ENCODE results near the gene SOCS4.
"Not testable (repeated sequence)": the region's sequence is repeated elsewhere in the genome, so short reads cannot be mapped to it uniquely, and the experiment has no call there.

SOCS4 gene

GRCh38 chr14:55071870-55072640 is 45.0 kb downstream of the SOCS4 start:
- Histone ChIP-seq H3K4me1 (ENCODE audit: control insufficient read depth, insufficient read depth, low read length) (no peaks in the 10 kb centered on the region), H3K4me3 (ENCODE audit: low read depth, low read length) (no peak overlapping the region), H3K36me3 (ENCODE audit: control insufficient read depth, insufficient read depth, low read length) (no peaks in the 10 kb centered on the region), H3K9me3 (ENCODE audit: control insufficient read depth, insufficient read depth, low read length) (no peaks in the 10 kb centered on the region), H3K27me3 (ENCODE audit: control insufficient read depth, insufficient read depth, low read length) (no peaks in the 10 kb centered on the region), H3K9ac (ENCODE audit: low read depth, low read length) (no peak overlapping the region)

- no peak overlapping the region for H3K9ac ChIP-seq (ENCODE audit: low read depth, low read length)
- H3K27me3 ChIP-seq (ENCODE audit: control insufficient read depth, insufficient read depth, low read length) = no peaks in the 10 kb centered on the region
- no peak overlapping the region for H3K4me3 ChIP-seq (ENCODE audit: low read depth, low read length)
Measured at GRCh38 chr14:55073856-55074255, 46.8 kb downstream of the SOCS4 start.

DNA sequence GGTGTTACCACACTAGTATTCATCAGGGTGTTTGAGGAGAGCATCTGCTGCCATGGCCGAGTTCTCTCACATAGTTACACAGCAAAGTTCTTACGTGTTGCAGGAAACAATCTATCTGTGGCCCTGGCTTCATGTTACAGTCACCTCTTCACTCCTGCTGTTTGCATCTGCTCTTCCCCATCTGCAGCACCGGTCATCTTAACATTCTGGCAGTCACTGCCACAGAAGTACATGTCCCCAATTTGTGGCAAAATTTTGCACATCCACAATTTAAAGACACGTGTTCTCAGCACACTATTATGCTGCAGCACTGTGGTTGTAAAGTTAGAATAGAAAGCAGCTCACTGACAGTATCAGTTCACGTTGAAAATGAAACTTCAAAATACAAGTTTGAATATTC is 47.6 kb downstream of the SOCS4 start:
- Histone ChIP-seq H3K27me3 (ENCODE audit: control insufficient read depth, insufficient read depth, low read length) (no peaks in the 10 kb centered on the region), H3K36me3 (ENCODE audit: control insufficient read depth, insufficient read depth, low read length) (no peaks in the 10 kb centered on the region), H3K9me3 (ENCODE audit: control insufficient read depth, insufficient read depth, low read length) (no peaks in the 10 kb centered on the region), H3K9ac (ENCODE audit: low read depth, low read length) (no peak overlapping the region), H3K4me3 (ENCODE audit: low read depth, low read length) (no peak overlapping the region), H3K4me1 (ENCODE audit: control insufficient read depth, insufficient read depth, low read length) (no peaks in the 10 kb centered on the region)

More at GRCh38 chr14:55073856-55074255, 46.8 kb downstream of the SOCS4 start:
- H3K9me3 ChIP-seq (ENCODE audit: control insufficient read depth, insufficient read depth, low read length) = no peaks in the 10 kb centered on the region
- no peaks in the 10 kb centered on the region for H3K4me1 ChIP-seq (ENCODE audit: control insufficient read depth, insufficient read depth, low read length)
- no peaks in the 10 kb centered on the region for H3K36me3 ChIP-seq (ENCODE audit: control insufficient read depth, insufficient read depth, low read length)

- no peak overlapping the region for H3K9ac ChIP-seq (ENCODE audit: low read depth, low read length)
- no peaks in the 10 kb centered on the region for H3K9me3 ChIP-seq (ENCODE audit: control insufficient read depth, insufficient read depth, low read length)
- H3K36me3 ChIP-seq (ENCODE audit: control insufficient read depth, insufficient read depth, low read length) = no peaks in the 10 kb centered on the region
- H3K4me3 ChIP-seq (ENCODE audit: low read depth, low read length) = no peak overlapping the region
- H3K27me3 ChIP-seq (ENCODE audit: control insufficient read depth, insufficient read depth, low read length) = no peaks in the 10 kb centered on the region
- H3K4me1 ChIP-seq (ENCODE audit: control insufficient read depth, insufficient read depth, low read length) = no peaks in the 10 kb centered on the region
Measured at GRCh38 chr14:55075628-55076175, 48.7 kb downstream of the SOCS4 start.

- Histone ChIP-seq H3K9ac (ENCODE audit: low read depth, low read length) (no peak overlapping the region), H3K9me3 (ENCODE audit: control insufficient read depth, insufficient read depth, low read length) (no peaks in the 10 kb centered on the region), H3K4me1 (ENCODE audit: control insufficient read depth, insufficient read depth, low read length) (no peaks in the 10 kb centered on the region), H3K27me3 (ENCODE audit: control insufficient read depth, insufficient read depth, low read length) (no peaks in the 10 kb centered on the region), H3K36me3 (ENCODE audit: control insufficient read depth, insufficient read depth, low read length) (no peaks in the 10 kb centered on the region), H3K4me3 (ENCODE audit: low read depth, low read length) (no peak overlapping the region)
Measured at GRCh38 chr14:55077170-55078151, 50.4 kb downstream of the SOCS4 start.

DNA sequence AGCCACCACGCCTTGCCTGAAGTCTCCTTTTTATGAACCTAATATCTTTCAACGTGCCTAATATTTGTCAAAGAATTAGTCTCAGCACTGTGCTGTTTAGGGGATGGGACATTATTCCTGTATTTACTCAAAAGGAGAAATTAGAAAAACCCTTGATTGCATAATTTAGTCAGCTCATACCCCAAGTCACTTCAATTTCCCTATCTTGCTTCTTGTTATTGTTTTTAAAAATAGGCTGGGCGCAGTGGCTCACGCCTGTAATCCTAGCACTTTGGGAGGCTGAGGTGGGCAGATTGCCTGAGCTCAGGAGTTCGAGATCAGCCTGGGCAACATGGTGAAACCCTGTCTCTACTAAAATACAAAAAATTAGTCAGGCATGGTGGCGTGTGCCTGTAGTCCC is 52.9 kb downstream of the SOCS4 start:
- not testable (repeated sequence) for H3K4me1 ChIP-seq (ENCODE audit: control insufficient read depth, insufficient read depth, low read length); H3K27me3 ChIP-seq (ENCODE audit: control insufficient read depth, insufficient read depth, low read length); H3K36me3 ChIP-seq (ENCODE audit: control insufficient read depth, insufficient read depth, low read length); H3K4me3 ChIP-seq (ENCODE audit: low read depth, low read length); H3K9me3 ChIP-seq (ENCODE audit: control insufficient read depth, insufficient read depth, low read length); H3K9ac ChIP-seq (ENCODE audit: low read depth, low read length)

DNA sequence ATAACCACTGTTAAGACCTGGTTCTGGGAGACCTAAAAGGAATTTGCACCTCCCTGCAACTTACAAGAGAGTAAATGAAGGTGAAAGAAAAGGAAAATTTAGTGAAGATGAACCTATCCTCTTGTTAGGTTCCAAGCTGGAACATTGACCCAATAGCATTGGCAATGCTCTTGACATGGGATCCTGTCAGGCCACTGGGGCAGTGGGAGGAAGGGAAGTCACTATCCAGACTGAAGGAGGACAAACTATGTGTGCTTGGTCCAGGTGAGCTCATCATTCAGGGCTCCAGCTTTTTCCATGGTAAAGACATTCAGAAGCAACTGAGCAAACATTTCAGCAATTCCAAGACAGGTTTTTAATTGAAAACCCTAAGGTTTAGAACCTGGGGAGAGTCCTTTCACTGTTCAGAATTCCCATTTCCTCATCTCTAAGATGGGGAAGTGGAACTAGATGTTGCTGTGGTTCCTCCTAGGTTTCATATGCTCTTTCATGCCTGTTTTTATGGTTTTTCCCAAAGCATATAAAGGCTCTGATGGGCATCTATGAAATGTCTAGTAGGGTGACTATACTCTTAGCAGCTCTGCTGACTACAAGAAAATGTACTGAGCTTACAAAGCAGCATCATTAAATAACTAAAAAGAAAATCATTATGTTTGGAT is 57.5 kb downstream of the SOCS4 start:
- Histone ChIP-seq H3K4me1 (ENCODE audit: control insufficient read depth, insufficient read depth, low read length) (peaks cover 2% of the 10 kb centered on the region), H3K36me3 (ENCODE audit: control insufficient read depth, insufficient read depth, low read length) (no peaks in the 10 kb centered on the region), H3K9me3 (ENCODE audit: control insufficient read depth, insufficient read depth, low read length) (no peaks in the 10 kb centered on the region), H3K27me3 (ENCODE audit: control insufficient read depth, insufficient read depth, low read length) (no peaks in the 10 kb centered on the region), H3K4me3 (ENCODE audit: low read depth, low read length) (no peak overlapping the region), H3K9ac (ENCODE audit: low read depth, low read length) (no peak overlapping the region)

DNA sequence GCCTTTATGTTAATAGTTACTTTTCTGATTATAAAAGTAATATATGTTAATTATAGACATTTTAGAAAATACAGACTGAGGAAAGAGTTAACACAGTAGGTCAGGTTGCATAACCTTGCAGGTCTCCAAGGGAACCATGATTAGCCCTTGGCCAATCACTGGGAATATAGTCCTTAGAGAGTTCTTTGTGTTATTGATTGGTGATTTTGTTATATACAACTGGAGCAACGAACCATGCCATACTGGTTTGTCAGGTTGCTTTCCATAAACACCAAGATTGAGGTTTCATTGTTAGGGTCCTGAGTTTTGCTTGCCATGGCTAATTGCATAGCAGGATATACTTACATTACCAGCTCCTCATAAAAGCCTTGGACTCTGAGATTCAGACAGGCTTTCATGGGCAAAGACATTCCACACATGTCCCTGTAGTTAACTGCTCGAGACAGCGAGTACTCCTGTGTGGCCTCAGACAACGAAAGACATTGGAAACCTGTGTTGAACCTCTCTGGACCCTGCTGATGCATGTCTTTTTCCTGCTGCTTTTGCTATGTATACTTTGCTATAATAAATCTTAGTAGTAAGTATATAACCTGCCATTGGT is 58.1 kb downstream of the SOCS4 start:
- Histone ChIP-seq H3K36me3 (ENCODE audit: control insufficient read depth, insufficient read depth, low read length) (no peaks in the 10 kb centered on the region), H3K4me3 (ENCODE audit: low read depth, low read length) (no peak overlapping the region), H3K9me3 (ENCODE audit: control insufficient read depth, insufficient read depth, low read length) (no peaks in the 10 kb centered on the region), H3K9ac (ENCODE audit: low read depth, low read length) (no peak overlapping the region), H3K27me3 (ENCODE audit: control insufficient read depth, insufficient read depth, low read length) (no peaks in the 10 kb centered on the region), H3K4me1 (ENCODE audit: control insufficient read depth, insufficient read depth, low read length) (peaks cover 2% of the 10 kb centered on the region)

GRCh38 chr14:55086938-55087337 is 59.9 kb downstream of the SOCS4 start:
- H3K27me3 ChIP-seq (ENCODE audit: control insufficient read depth, insufficient read depth, low read length) = no peaks in the 10 kb centered on the region
- H3K36me3 ChIP-seq (ENCODE audit: control insufficient read depth, insufficient read depth, low read length) = no peaks in the 10 kb centered on the region
- peaks cover 2% of the 10 kb centered on the region for H3K4me1 ChIP-seq (ENCODE audit: control insufficient read depth, insufficient read depth, low read length)
- H3K4me3 ChIP-seq (ENCODE audit: low read depth, low read length) = no peak overlapping the region
- H3K9ac ChIP-seq (ENCODE audit: low read depth, low read length) = no peak overlapping the region
- no peaks in the 10 kb centered on the region for H3K9me3 ChIP-seq (ENCODE audit: control insufficient read depth, insufficient read depth, low read length)

GRCh38 chr14:55088356-55088755 is 61.3 kb downstream of the SOCS4 start:
- no peaks in the 10 kb centered on the region for H3K27me3 ChIP-seq (ENCODE audit: control insufficient read depth, insufficient read depth, low read length)
- H3K9ac ChIP-seq (ENCODE audit: low read depth, low read length) = no peak overlapping the region
- no peaks in the 10 kb centered on the region for H3K9me3 ChIP-seq (ENCODE audit: control insufficient read depth, insufficient read depth, low read length)
- H3K36me3 ChIP-seq (ENCODE audit: control insufficient read depth, insufficient read depth, low read length) = no peaks in the 10 kb centered on the region
- no peak overlapping the region for H3K4me3 ChIP-seq (ENCODE audit: low read depth, low read length)
- peaks cover 2% of the 10 kb centered on the region for H3K4me1 ChIP-seq (ENCODE audit: control insufficient read depth, insufficient read depth, low read length)

DNA sequence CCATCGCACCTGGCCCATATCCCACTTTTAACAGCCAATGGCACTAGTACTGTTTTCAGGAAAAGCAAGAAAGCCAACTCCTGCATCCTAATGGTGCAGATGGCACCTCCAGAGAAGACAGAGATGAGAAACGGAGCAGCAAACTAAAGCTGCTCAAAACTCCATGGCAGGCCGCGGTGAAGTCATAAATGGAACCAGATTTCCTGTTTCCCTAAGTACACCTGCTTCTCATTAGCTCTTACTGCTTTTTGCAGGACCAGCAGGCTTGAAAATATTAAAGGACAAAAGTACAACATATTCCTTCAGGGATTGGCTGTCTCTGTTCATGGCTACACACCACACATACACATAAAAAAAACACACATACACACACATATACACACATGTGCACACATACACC is 65.3 kb downstream of the SOCS4 start:
- Histone ChIP-seq H3K27me3 (ENCODE audit: control insufficient read depth, insufficient read depth, low read length) (no peaks in the 10 kb centered on the region), H3K4me1 (ENCODE audit: control insufficient read depth, insufficient read depth, low read length) (peaks cover 2% of the 10 kb centered on the region), H3K36me3 (ENCODE audit: control insufficient read depth, insufficient read depth, low read length) (no peaks in the 10 kb centered on the region), H3K4me3 (ENCODE audit: low read depth, low read length) (no peak overlapping the region), H3K9ac (ENCODE audit: low read depth, low read length) (no peak overlapping the region), H3K9me3 (ENCODE audit: control insufficient read depth, insufficient read depth, low read length) (no peaks in the 10 kb centered on the region)
